Kidney (tissue), 14 donors: ENCODE results near the gene SYNGAP1. TPM values are rescaled to one million over a fixed set of nuclear protein-coding genes. Genes with fewer than 3 reads are reported as not detected.

Source experiments
- DNase-seq, 5 donors: peaks; one replicate each; pipeline ENCODE4 v3.0.0-alpha.2; 2013 to 2020
- FAIRE-seq: peaks from 2 replicates; lab custom pipeline; 2012; peaks lifted over from hg19 to GRCh38; lab: Jason Lieb, UNC
- H3K27ac ChIP-seq, 2 donors: one replicate each; pipeline ENCODE4 v1.7.0; 2013; ENCODE audit warnings: low read depth in 2 of 2, low read length in 2 of 2, inconsistent platforms in 1 of 2
- H3K27me3 ChIP-seq: one replicate; pipeline ENCODE4 v1.7.1; 2013; ENCODE audit warnings: low read length, inconsistent platforms; ENCODE audit not compliant: control insufficient read depth, insufficient read depth
- H3K36me3 ChIP-seq, 3 donors: one replicate each; pipeline versions ENCODE4 v1.7.0 to v1.7.1; 2013; ENCODE audit warnings: low read length in 3 of 3, control low read depth in 1 of 3, inconsistent platforms in 1 of 3; ENCODE audit not compliant: insufficient read depth in 3 of 3, control insufficient read depth in 2 of 3
- H3K4me1 ChIP-seq, 3 donors: one replicate each; pipeline versions ENCODE4 v1.7.0 to v1.7.1; 2013; ENCODE audit warnings: low read length in 3 of 3, inconsistent platforms in 1 of 3, low read depth in 1 of 3; ENCODE audit not compliant: control insufficient read depth in 2 of 3, insufficient read depth in 2 of 3
- H3K4me3 ChIP-seq, 3 donors: one replicate each; pipeline versions ENCODE4 v1.7.0 to v1.8.1; 2013; ENCODE audit warnings: low read length in 3 of 3, control low read depth in 1 of 3, inconsistent platforms in 1 of 3
- H3K9ac ChIP-seq, 3 donors: one replicate each; pipeline versions ENCODE4 v1.7.0 to v1.7.1; 2013; ENCODE audit warnings: low read length in 3 of 3, control low read depth in 1 of 3, inconsistent platforms in 1 of 3
- H3K9me3 ChIP-seq, 3 donors: one replicate each; pipeline versions ENCODE4 v1.7.0 to v1.7.1; 2013; ENCODE audit warnings: low read length in 3 of 3, control low read depth in 1 of 3, inconsistent platforms in 1 of 3; ENCODE audit not compliant: control insufficient read depth in 2 of 3, insufficient read depth in 1 of 3
- intact Hi-C: fragments of 100-400 bp; cut with DNase I; formaldehyde crosslinking; loops from one replicate; pipeline ENCODE4 v1.11.1; 2022
- polyA plus RNA-seq: library from polyadenylated mRNA; stranded (reverse); fragments of 350-450 nt; fragmentation: Illumina TruSeq; extraction: RNeasy Lipid Tissue Mini Kit (QIAGEN cat#74804); gene quantifications from one replicate; pipeline ENCODE4 v1.2.3, GENCODE V29; 2014; ENCODE audit warnings: low read depth, low replicate concordance; ENCODE audit not compliant: insufficient read depth
- total RNA-seq: library from RNA; stranded (reverse); fragmentation: NEBNext Ultra II Directional; extraction: Animal tissue kit (Norgen Biotek cat#: 25700); gene quantifications from one replicate; pipeline ENCODE4 v1.2.1, GENCODE V29; 2021
- TF ChIP-seq, protein P1 (sequence below): IDR thresholded peaks from 3 replicates; pipeline ENCODE4 v1.5.1; 2012; ENCODE audit warnings: mild to moderate bottlenecking, moderate library complexity, borderline replicate concordance; ENCODE audit not compliant: insufficient read depth; ENCODE audit errors: extremely low read depth
- donor health status: control.
- donor health status: control.
- donor health status: control.
- donor health status: control.
- donor health status: control.
- donor health status: DM: yes; HTN: yes; CAD: no.
- donor health status: Normal renal cell carcinoma (clear cell type).

SYNGAP1 gene
- total and polyA plus RNA-seq, 2 donors from 2014 or later = 2.7 to 17.8 TPM

DNA sequence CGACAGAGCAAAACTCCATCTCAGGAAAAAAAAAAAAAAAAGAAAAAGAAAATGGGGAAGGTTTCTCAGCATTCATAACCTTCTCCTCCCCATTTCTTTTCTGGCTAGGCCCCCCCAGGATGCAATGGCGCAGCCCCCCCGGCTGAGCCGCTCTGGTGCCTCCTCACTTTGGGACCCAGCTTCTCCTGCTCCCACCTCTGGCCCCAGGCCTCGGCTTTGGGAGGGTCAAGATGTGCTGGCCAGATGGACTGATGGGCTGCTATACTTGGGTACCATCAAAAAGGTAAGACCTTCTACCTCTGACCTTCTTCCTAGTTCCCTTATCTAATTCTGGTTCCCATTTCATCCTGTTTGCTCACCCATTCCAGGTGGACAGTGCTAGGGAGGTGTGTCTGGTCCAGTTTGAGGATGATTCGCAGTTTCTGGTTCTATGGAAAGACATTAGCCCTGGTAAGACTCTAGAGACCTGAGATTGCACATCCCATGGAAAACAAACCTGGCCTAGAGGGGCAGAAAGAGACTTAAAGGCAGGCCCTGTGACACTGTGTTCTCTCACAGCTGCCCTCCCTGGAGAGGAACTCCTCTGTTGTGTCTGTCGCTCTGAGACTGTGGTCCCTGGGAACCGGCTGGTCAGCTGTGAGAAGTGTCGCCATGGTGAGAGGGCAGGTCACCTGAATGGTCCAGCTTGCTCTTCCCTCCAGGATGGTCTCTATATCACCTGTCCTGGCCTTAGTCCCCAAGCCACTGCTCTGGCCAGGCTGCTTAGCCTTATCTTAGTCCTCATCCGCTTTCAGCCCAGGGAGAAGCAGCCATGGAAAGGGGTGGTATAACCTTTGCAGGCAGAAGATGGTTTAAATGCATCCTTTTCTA lies 7.5 kb upstream of the SYNGAP1 start:
- Histone ChIP-seq H3K36me3 (peaks cover 0 to 26% (median 22%) of the 10 kb centered on the region in 3 donors), H3K4me3 (peak overlapping the region in 1 of 3 donors; percentile 91), H3K27me3 (no peaks in the 10 kb centered on the region), H3K4me1 (peaks cover 0 to 27% (median 7%) of the 10 kb centered on the region in 3 donors), H3K9me3 (no peaks in the 10 kb centered on the region), H3K27ac (no peak overlapping the region), H3K9ac (no peak overlapping the region)
- intact Hi-C loops = no loop called here
- TF ChIP-seq, protein P1, sequence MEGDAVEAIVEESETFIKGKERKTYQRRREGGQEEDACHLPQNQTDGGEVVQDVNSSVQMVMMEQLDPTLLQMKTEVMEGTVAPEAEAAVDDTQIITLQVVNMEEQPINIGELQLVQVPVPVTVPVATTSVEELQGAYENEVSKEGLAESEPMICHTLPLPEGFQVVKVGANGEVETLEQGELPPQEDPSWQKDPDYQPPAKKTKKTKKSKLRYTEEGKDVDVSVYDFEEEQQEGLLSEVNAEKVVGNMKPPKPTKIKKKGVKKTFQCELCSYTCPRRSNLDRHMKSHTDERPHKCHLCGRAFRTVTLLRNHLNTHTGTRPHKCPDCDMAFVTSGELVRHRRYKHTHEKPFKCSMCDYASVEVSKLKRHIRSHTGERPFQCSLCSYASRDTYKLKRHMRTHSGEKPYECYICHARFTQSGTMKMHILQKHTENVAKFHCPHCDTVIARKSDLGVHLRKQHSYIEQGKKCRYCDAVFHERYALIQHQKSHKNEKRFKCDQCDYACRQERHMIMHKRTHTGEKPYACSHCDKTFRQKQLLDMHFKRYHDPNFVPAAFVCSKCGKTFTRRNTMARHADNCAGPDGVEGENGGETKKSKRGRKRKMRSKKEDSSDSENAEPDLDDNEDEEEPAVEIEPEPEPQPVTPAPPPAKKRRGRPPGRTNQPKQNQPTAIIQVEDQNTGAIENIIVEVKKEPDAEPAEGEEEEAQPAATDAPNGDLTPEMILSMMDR = no peak
- no peak for FAIRE-seq
- DNase-seq = peak in 2 of 5 donors; percentile 58 to 73

DNA sequence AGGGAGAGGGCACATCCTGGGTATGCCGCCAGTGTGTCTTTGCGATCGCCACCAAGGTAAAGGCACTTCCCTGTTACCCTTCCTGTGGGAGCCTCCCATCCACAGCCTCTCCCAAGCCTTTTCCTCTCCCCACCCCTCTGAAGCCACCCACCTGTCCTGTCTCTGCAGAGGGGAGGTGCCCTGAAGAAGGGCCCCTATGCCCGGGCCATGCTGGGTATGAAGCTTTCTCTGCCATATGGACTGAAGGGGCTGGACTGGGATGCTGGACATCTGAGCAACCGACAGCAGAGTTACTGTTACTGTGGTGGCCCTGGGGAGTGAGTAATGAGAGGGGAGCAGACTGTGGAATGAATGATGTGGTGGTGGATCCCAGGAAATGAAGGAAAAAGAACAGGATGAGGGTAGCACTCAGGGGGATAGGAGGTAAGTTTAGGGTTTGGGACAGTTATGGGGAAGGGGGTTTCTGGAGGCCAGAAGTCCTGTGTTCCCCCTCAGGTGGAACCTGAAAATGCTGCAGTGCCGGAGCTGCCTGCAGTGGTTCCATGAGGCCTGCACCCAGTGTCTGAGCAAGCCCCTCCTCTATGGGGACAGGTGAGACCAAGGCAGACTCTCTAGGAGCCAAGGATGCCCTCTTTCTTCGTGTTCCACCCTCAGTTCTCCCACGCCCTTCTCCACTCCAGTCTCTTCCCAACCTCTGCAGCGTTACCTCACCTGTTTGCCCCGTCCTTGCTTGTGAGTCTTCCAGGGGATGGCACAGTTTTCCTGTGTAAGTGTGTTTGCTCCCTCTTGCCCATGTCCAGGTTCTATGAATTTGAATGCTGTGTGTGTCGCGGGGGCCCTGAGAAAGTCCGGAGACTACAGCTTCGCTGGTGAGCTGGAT lies 6.4 kb upstream of the SYNGAP1 start:
- intact Hi-C loops = no loop called here
- Histone ChIP-seq H3K9ac (no peak overlapping the region), H3K27ac (no peak overlapping the region), H3K36me3 (peaks cover 0 to 26% (median 22%) of the 10 kb centered on the region in 3 donors), H3K27me3 (no peaks in the 10 kb centered on the region), H3K4me1 (peaks cover 0 to 29% (median 8%) of the 10 kb centered on the region in 3 donors), H3K9me3 (no peaks in the 10 kb centered on the region), H3K4me3 (no peak overlapping the region)
- FAIRE-seq = no peak
- no peak for DNase-seq
- TF ChIP-seq, protein P1 = no peak

DNA sequence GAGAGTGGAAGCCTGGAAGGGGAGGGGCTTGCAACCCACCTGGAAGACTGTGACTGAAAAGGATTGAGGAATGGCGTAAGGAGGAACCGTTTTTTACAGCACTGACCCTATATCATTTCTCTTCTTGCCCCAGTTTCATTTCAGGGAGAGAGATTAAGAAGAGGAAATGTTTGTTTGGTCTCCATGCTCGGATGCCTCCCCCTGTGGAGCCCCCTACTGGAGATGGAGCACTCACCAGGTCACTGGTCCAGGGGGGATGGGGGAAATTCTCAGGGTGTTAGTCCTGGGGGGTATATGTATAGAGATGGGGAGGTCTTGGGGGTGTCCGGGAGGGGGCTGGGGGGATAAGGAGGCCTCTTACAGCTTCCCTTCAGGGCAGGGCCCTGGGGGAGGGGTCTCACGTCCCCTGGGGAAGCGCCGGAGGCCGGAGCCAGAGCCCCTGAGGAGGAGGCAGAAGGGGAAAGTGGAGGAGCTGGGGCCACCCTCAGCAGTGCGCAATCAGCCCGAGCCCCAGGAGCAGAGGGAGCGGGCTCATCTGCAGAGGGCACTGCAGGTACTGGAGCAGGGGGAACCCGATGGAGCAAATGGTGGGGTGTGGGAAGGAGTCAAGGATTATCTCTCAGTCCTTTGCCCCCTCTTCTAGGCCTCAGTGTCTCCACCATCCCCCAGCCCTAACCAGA lies 5.1 kb upstream of the SYNGAP1 start:
- Histone ChIP-seq H3K9me3 (no peaks in the 10 kb centered on the region), H3K9ac (no peak overlapping the region), H3K4me1 (peaks cover 0 to 34% (median 7%) of the 10 kb centered on the region in 3 donors), H3K36me3 (peaks cover 0 to 26% (median 22%) of the 10 kb centered on the region in 3 donors), H3K4me3 (no peak overlapping the region), H3K27ac (no peak overlapping the region), H3K27me3 (no peaks in the 10 kb centered on the region)
- TF ChIP-seq, protein P1 = no peak
- DNase-seq (peak in 1 of 5 donors; percentile 10), FAIRE-seq (no peak)
- intact Hi-C loops = no loop called here
